Astrocyte (in vitro differentiated cells and primary cell): ENCODE results near the gene ATRNL1. TPM values are rescaled to one million over a fixed set of nuclear protein-coding genes. Genes with fewer than 3 reads are reported as not detected.
"Not testable (repeated sequence)": the region's sequence is repeated elsewhere in the genome, so short reads cannot be mapped to it uniquely, and the experiment has no call there.

Experiments
- DNase-seq: peaks from one replicate; pipeline ENCODE4 v3.0.0-alpha.2; 2010; ENCODE audit warnings: low read depth
- FAIRE-seq: peaks from 2 replicates; lab custom pipeline; 2011; peaks lifted over from hg19 to GRCh38; lab: Jason Lieb, UNC
- H2AFZ ChIP-seq: 2 replicates; pipeline ENCODE4 v1.6.0; 2012; ENCODE audit warnings: low read depth, low read length, inconsistent platforms
- H3K27ac ChIP-seq: 2 replicates; pipeline ENCODE4 v1.5.1; 2011; ENCODE audit warnings: low read depth, low read length, inconsistent platforms
- H3K27me3 ChIP-seq: 2 replicates; pipeline ENCODE4 v1.6.0; 2011; ENCODE audit warnings: low read length, inconsistent platforms; ENCODE audit not compliant: insufficient read depth
- H3K36me3 ChIP-seq: 2 replicates; pipeline ENCODE4 v1.5.1; 2011; ENCODE audit warnings: low read length, inconsistent platforms; ENCODE audit not compliant: insufficient read depth
- H3K4me1 ChIP-seq: 2 replicates; pipeline ENCODE4 v1.5.1; 2011; ENCODE audit warnings: low read length, inconsistent platforms; ENCODE audit not compliant: insufficient read depth
- H3K4me2 ChIP-seq: 2 replicates; pipeline ENCODE4 v1.6.0; 2012; ENCODE audit warnings: low read length, inconsistent platforms
- H3K4me3 ChIP-seq: 2 replicates; pipeline ENCODE4 v1.5.1; 2011; ENCODE audit warnings: low read depth, mild to moderate bottlenecking, low read length, inconsistent platforms; ENCODE audit not compliant: insufficient read depth
- H3K79me2 ChIP-seq: 2 replicates; pipeline ENCODE4 v1.6.0; 2012; ENCODE audit warnings: mild to moderate bottlenecking, low read length, inconsistent platforms; ENCODE audit not compliant: insufficient read depth
- H3K9ac ChIP-seq: 2 replicates; pipeline ENCODE4 v1.6.0; 2012; ENCODE audit warnings: mild to moderate bottlenecking, low read length, inconsistent platforms
- H3K9me3 ChIP-seq: 2 replicates; pipeline ENCODE4 v1.5.1; 2012; ENCODE audit warnings: low read depth, mild to moderate bottlenecking, low read length, inconsistent platforms; ENCODE audit not compliant: insufficient read depth
- H4K20me1 ChIP-seq: 2 replicates; pipeline ENCODE4 v1.6.0; 2012; ENCODE audit warnings: low read length, inconsistent platforms; ENCODE audit not compliant: insufficient read depth
- H3K27ac Mint-ChIP-seq: one replicate; pipeline ENCODE4 v1.8.0; 2021; ENCODE audit warnings: mild to moderate bottlenecking, mixed read lengths; ENCODE audit not compliant: unreplicated experiment
- H3K27me3 Mint-ChIP-seq: one replicate; pipeline ENCODE4 v1.8.0; 2021; ENCODE audit warnings: low read depth, mixed read lengths; ENCODE audit not compliant: unreplicated experiment
- H3K36me3 Mint-ChIP-seq: one replicate; pipeline ENCODE4 v1.8.0; 2021; ENCODE audit warnings: low read depth, mixed read lengths; ENCODE audit not compliant: unreplicated experiment
- H3K4me1 Mint-ChIP-seq: one replicate; pipeline ENCODE4 v1.8.0; 2021; ENCODE audit warnings: low read depth, mixed read lengths; ENCODE audit not compliant: unreplicated experiment
- H3K4me3 Mint-ChIP-seq: one replicate; pipeline ENCODE4 v1.8.0; 2021; ENCODE audit warnings: mild to moderate bottlenecking, moderate library complexity, mixed read lengths; ENCODE audit not compliant: unreplicated experiment
- H3K9me3 Mint-ChIP-seq: one replicate; pipeline ENCODE4 v1.8.0; 2021; ENCODE audit warnings: mild to moderate bottlenecking, mixed read lengths; ENCODE audit not compliant: unreplicated experiment
- EZH2 ChIP-seq: IDR thresholded peaks from 2 replicates; pipeline ENCODE4 v1.6.1; 2012; ENCODE audit warnings: mild to moderate bottlenecking, low read length, inconsistent platforms; ENCODE audit not compliant: insufficient read depth
- total RNA-seq: library from RNA; stranded (reverse); gene quantifications from 2 replicates; pipeline ENCODE4 v1.2.1, GENCODE V29; 2021
- TF ChIP-seq, protein P1 (sequence below): IDR thresholded peaks from 2 replicates; pipeline ENCODE4 v1.5.1; 2011; ENCODE audit warnings: low read depth, mild to moderate bottlenecking, inconsistent platforms, low read length, moderate library complexity; ENCODE audit not compliant: insufficient read depth

Gene ATRNL1
- total RNA-seq, 1 donor from 2014 or later = 17.5 TPM

DNA sequence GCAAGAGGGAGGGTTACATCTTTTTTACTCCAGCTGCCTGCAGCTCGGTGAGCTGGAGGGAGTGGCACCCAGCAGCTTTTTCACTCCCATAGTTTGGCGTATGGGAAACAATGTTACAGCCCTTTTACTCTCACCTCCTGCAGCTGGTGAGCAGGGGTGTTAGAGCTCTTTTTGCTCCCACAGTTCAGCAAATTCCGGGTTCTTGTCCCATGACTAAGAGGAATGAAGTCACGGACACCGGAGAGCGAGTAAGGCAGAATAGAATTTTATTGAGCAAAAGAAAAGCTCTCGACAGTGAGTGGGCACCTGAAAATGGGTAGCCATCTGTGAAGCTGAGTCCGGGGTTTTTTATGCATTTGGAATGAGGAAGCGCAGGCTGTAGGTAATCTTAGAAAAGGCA lies 733.2 kb downstream of the ATRNL1 start:
- Histone ChIP-seq H4K20me1 (no peaks in the 10 kb centered on the region), H3K36me3 (no peaks in the 10 kb centered on the region), H3K27ac (no peak overlapping the region), H3K4me1 (no peaks in the 10 kb centered on the region), H3K4me2 (no peak overlapping the region), H3K4me3 (no peak overlapping the region), H3K9me3 (no peaks in the 10 kb centered on the region), H3K79me2 (no peaks in the 10 kb centered on the region), H3K9ac (no peak overlapping the region), H3K27me3 (no peaks in the 10 kb centered on the region), H2AFZ (no peak overlapping the region)
- Mint-ChIP-seq H3K9me3 (peaks cover 18% of the 10 kb centered on the region), H3K27ac (peak overlapping the region; percentile 77), H3K4me1 (peaks cover 27% of the 10 kb centered on the region), H3K4me3 (no peak overlapping the region), H3K36me3 (no peaks in the 10 kb centered on the region), H3K27me3 (no peaks in the 10 kb centered on the region)
- FAIRE-seq (no peak), DNase-seq (peak; percentile 39)
- TF ChIP-seq EZH2 = no peak
- TF ChIP-seq, protein P1, sequence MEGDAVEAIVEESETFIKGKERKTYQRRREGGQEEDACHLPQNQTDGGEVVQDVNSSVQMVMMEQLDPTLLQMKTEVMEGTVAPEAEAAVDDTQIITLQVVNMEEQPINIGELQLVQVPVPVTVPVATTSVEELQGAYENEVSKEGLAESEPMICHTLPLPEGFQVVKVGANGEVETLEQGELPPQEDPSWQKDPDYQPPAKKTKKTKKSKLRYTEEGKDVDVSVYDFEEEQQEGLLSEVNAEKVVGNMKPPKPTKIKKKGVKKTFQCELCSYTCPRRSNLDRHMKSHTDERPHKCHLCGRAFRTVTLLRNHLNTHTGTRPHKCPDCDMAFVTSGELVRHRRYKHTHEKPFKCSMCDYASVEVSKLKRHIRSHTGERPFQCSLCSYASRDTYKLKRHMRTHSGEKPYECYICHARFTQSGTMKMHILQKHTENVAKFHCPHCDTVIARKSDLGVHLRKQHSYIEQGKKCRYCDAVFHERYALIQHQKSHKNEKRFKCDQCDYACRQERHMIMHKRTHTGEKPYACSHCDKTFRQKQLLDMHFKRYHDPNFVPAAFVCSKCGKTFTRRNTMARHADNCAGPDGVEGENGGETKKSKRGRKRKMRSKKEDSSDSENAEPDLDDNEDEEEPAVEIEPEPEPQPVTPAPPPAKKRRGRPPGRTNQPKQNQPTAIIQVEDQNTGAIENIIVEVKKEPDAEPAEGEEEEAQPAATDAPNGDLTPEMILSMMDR = no peak

- H3K36me3 Mint-ChIP-seq = no peaks in the 10 kb centered on the region
- peak overlapping the region; percentile 77 for H3K27ac Mint-ChIP-seq
- H4K20me1 ChIP-seq = no peaks in the 10 kb centered on the region
- H2AFZ ChIP-seq = no peak overlapping the region
- no peaks in the 10 kb centered on the region for H3K27me3 Mint-ChIP-seq
- H3K9me3 Mint-ChIP-seq = peaks cover 10% of the 10 kb centered on the region
- H3K27ac ChIP-seq = peak overlapping the region; percentile 7
- no peak overlapping the region for H3K4me3 Mint-ChIP-seq
- H3K4me2 ChIP-seq = no peak overlapping the region
- peaks cover 27% of the 10 kb centered on the region for H3K4me1 Mint-ChIP-seq
- FAIRE-seq = peak; percentile 50
- H3K9me3 ChIP-seq = no peaks in the 10 kb centered on the region
- TF ChIP-seq, protein P1 = no peak
- H3K27me3 ChIP-seq = no peaks in the 10 kb centered on the region
- no peak overlapping the region for H3K9ac ChIP-seq
- H3K4me1 ChIP-seq = no peaks in the 10 kb centered on the region
- DNase-seq = peak; percentile 91
- no peaks in the 10 kb centered on the region for H3K36me3 ChIP-seq
- H3K4me3 ChIP-seq = no peak overlapping the region
- H3K79me2 ChIP-seq = no peaks in the 10 kb centered on the region
Observed at GRCh38 chr10:115827231-115828009, 734.3 kb downstream of the ATRNL1 start.

- not testable (repeated sequence) for H4K20me1 ChIP-seq, H3K9me3 ChIP-seq, H3K4me1 ChIP-seq, H3K27me3 ChIP-seq, H3K27me3 Mint-ChIP-seq, DNase-seq, H3K36me3 Mint-ChIP-seq, H3K4me3 Mint-ChIP-seq, H3K27ac ChIP-seq, FAIRE-seq, H3K9ac ChIP-seq, H3K27ac Mint-ChIP-seq, H3K9me3 Mint-ChIP-seq, H3K79me2 ChIP-seq, H3K4me2 ChIP-seq, H3K36me3 ChIP-seq, H2AFZ ChIP-seq, H3K4me3 ChIP-seq
- H3K4me1 Mint-ChIP-seq = peaks cover 27% of the 10 kb centered on the region
Observed at GRCh38 chr10:115828182-115828581, 735.0 kb downstream of the ATRNL1 start.
